Stimulated activated CD4-positive, alpha-beta T cell treated with anti-CD3 and anti-CD28 coated beads, Interleukin-2, amount 100 ng/mL, for 4 hours (primary cell): Measurements from ENCODE around the gene PRDX5.

ENCODE experiments used
- DNase-seq: peaks from one replicate; pipeline ENCODE4 v3.0.0-alpha.2; 2020; ENCODE audit warnings: low read depth

PRDX5 gene

DNA sequence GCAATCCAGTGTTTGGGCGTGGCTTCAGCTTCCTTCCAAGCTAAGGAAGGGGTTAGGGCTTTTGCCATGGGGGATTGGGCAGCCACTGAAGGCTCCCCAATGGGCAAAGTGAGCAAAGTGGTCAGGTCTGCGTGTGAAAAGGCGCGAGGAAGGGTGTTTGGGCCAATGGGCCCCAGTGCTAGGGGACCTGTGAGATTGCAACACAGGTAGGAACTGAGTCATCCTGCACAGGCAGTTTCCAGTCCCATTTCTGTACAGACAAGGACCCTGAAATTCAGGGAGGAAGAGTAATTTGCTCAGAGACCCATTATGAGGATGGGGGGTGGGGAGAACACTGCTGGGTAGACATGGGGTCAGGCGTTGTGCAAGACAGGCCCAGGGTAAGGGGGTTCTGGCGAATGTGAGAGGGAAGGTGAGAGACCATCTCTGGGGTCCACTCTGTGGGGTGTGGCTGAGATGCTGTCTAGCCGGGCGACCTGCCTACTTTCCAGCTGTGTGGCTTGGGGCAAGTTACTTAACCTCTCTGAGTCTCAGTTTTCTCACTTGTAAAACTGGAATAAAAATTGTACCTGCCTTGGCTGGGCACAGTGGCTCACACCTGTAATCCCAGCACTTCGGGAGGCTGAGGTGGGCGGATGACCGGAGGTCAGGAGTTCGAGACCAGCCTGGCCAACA is 29.4 kb downstream of the PRDX5 start:
- no peak for DNase-seq

DNA sequence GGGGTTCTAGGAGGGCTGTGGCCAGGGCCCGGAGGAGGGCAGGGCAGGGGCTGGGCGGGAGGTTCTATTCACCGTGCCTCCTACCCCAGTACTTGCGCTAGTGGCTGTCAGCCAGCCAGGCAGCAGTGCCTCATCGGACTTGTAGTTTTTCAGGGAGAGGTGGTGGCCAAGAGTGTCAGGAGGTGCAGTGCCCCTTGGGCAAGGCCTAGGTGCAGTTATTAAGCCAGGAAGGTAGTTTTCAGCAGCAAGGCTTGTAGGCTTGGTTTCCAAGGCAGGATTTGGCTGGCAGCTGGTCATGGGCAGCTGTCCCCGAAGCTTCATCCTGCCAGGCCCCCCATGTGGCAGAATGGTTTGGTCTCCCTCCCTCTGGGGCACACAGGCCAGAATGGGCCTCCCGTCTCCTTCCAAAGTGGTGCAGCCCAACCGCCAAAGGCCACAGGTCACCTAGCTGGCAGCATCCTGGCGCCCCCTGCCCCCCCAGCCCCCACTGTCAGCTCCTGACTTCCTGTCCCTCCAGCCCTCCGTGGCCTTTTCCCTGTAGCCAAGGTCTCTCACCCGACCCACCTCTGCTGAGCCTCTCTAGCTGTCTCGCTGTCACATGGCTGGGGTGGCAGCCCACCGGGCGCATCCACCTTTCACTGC is 30.6 kb downstream of the PRDX5 start:
- no peak for DNase-seq

DNA sequence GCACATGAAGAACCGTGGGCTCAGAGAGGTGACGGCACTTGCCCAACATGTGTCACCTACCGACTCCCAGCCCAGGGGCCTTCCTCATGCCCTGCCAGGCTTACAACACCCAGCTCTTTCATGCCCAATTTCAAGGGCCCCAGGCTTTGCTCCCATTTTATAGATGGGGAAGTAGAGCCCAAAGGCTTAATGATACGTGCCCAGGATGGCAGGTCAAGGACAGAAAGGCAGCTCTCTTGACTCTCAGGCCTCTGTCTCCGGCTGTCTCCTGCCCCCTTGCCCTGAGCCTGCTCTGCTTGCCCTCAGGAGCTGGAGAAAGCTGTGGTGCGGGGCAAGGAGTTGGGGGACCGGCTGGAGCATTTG is 31.1 kb downstream of the PRDX5 start:
- no peak for DNase-seq

GRCh38 chr11:64349404-64349803 is 31.5 kb downstream of the PRDX5 start:
- DNase-seq, result no peak

DNA sequence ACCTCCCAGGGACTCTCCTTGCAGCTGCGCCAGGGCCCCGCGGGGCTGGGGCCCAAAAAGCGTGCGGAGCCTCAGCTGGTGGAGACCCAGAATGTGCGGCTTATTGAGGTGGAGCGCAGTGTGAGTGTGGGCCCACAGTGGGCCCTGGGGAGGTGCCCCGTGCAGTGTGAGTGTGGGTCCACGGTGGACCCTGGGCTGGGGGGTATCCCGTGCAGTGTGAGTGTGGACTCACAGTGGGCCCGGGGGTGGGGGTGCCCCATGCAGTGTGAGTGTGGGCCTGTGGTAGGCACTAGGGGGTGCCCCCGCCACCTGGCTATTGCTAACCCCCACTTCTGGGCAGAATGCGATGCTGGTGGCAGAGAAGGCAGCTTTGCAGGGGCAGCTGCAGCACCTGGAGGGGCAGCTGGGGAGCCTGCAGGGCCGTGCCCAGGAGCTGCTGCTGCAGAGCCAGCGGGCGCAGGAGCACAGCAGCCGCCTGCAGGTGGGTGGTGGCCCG is 33.3 kb downstream of the PRDX5 start:
- DNase-seq, result no peak

DNA sequence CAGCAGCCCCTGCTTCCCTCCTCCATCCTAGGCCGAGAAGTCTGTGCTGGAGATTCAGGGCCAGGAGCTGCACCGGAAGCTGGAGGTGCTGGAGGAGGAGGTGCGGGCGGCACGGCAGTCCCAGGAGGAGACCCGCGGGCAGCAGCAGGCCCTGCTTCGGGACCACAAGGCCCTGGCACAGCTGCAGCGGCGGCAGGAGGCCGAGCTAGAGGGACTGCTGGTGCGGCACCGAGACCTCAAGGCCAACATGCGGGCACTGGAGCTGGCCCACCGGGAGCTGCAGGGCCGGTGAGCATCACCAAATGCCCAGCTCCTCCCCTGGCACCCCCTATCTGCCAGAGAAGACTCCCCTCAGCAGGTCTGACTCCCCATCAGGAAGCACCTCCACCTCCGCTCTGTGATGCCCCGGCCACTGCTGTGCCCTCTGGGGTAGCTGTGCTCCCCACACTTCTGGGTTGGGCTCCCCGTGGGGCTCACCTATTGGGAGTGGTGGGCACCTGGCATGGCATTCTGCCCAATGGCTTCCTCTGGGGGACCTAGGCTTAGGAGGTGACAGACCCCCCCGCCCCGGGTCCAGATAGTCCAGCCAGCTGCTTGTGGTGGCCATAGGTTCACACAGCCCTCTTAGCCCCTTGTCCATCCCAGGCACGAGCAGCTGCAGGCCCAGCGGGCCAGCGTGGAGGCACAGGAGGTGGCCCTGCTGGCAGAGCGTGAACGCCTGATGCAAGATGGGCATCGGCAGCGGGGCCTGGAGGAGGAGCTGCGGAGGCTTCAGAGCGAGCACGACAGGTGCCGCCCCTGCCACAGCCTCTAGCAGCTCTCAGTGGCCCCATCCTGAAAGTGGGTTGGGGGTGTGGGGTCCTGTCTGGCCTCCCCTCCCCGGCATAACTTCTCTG is 34.4 kb downstream of the PRDX5 start:
- DNase-seq, result no peak

DNA sequence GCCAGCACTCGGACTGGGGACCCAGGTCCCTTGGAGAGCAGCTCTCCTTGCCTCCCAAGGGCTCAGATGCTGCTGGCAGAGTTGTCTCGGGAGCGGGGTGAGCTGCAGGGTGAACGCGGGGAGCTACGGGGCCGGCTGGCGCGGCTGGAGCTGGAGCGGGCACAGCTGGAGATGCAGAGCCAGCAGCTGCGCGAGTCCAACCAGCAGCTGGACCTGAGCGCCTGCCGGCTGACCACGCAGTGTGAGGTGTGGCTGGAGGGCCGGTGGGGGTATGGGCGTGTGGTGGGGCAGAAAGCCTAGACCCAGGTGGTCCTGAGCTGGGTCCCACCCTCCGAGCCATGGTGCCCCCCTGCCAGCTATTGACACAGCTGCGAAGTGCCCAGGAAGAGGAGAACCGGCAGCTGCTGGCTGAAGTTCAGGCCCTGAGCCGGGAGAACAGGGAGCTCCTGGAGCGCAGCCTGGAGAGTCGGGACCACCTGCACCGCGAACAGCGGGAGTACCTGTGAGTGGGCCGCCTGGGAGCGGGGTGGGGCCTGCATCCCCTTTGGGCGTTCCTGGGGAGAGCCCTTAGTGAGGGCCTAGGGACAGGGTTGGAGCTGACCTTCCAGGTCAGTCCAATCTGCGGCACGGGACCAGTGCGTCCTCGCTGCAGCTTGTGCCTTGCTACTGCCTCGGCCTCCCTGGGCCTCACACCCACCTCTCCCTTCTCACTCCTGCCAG is 35.2 kb downstream of the PRDX5 start:
- DNase-seq, result no peak

- DNase-seq, result no peak
Observed at GRCh38 chr11:64353715-64354506, 36.0 kb downstream of the PRDX5 start.

DNA sequence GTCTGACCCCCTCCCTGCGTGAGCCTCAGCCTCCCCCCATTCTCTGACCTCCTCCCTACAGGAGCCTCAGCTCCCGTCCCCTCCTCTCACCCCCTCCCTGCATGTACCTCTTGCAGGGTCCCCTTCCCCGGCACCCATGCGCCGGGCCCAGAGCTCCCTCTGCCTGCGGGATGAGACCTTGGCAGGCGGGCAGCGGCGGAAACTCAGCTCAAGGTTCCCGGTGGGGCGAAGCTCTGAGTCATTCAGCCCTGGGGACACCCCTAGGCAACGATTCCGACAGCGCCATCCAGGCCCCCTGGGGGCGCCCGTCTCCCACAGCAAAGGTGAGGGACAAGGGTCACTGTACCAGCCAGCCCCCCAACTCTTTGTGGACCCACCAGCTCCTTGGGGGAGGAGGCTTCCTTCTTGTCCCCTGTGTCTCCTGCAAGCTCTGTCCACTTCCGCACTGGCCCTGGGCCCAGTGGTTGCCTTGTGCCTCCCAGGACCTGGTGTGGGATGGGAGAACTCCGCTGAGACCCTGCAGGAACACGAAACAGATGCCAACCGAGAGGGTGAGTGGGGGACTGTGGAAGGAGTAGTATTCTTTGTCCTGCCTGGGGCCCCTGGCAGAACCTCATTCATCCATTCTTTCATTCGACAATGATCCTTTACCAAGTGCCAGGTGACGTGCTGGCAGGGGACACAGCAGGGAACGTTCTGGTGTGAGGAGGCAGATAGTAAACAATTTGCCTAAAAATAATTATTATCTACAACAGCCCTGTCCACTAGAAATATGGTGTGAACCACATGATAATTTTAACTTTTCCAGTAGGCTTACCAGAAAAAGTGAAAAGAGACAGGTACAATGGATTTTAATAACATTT is 37.4 kb downstream of the PRDX5 start:
- no peak for DNase-seq

DNA sequence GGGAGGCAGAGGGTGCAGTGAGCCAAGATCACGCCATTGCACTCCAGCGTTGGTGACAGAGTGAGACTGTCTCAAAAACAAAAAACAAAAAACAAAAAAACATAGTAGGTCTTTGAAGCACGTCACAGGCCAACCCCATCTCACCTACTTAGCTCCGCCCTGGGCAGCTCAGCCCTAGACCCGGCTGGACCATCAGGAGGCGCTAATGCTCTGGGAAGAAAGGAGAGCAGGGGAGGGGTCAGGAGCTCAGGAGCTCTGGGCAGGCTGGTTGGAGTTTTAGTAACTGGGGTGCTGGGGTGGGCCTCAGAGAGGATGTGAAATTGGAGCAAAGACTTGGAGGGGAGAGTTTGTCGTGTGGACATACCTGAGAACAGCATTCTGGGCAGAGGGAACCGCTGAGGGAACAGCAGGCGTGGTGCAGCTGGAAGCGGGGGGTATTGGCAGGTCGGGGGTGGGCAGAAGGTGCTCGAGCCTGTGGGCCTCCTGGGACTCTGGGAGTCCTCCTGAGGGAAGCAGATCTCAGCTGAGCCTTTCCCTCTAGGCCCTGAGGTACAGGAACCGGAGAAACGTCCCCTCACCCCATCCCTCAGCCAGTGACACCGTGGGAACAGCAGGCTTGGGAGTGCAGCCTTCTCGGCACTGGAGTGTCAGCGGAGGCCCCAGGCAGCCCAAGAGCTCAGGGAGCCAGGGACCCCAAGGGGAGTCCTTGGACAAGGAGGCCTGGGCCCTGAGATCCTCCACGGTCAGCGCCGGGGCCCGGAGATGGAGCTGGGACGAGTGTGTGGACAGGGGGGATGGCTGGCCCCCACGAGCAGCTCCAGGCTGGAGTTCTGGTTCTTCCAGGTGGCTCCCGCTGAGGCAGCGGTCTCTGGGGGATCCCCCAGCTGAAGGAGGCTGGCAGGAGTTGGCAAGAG is 38.8 kb downstream of the PRDX5 start:
- no peak for DNase-seq

- no peak for DNase-seq
Observed at GRCh38 chr11:64357446-64357845, 39.5 kb downstream of the PRDX5 start.

DNA sequence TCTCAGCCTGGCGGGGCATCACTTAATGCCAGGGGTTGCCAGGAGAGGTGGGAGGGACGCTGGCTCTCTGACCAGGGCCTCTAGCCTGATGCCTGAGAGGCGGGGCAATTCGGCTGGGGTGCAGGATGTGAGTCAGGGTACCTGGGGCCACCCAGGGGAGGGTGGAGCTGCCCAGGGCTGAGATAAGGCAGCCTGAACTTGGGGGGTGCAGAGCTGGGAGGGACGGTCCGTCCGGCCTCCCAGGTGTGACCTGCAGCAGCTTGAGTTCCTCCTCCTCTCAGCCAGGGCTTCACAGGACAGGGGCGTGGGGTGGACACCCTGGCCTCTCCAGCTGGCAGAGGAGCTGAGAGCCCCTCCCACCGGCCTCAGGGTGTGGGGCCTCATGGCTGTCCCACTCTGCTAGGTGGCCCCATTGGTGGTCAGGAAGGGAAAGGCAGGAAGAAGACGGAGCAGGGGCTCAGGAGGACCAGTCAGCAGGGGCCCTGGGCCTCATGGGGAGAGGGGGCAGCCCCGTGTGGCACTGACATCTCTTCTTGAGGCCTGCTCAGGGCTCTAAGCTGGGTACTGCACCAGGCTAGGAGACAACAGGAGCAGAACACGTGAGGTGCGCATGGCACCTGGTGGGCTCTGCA is 40.1 kb downstream of the PRDX5 start:
- DNase-seq, result no peak

DNA sequence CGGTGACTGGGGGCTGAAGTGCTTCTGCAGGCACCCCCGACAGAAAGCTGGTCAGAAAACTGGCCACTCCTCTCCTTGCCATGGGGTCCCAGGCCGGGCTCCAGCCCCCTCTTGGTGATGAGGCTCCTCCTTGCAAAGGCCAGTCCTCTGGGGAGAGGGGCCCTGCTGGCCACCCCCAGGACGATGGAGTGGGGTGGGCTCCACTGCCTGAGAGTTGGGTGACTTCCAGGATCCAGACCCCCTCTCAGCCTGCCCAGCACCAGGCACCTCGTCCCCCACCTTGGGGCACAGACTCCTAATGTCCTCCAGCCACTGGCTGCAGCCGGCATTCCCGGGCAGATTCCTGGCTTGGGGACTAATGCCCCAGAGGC is 40.6 kb downstream of the PRDX5 start:
- DNase-seq, result no peak

- DNase-seq, result no peak
Observed at GRCh38 chr11:64358907-64359711, 41.2 kb downstream of the PRDX5 start, which contains the start of gene RPS6KA4. RPS6KA4 (plus strand) TSS chr11:64359162; CDS start chr11:64359236, 74 bp downstream.

DNA sequence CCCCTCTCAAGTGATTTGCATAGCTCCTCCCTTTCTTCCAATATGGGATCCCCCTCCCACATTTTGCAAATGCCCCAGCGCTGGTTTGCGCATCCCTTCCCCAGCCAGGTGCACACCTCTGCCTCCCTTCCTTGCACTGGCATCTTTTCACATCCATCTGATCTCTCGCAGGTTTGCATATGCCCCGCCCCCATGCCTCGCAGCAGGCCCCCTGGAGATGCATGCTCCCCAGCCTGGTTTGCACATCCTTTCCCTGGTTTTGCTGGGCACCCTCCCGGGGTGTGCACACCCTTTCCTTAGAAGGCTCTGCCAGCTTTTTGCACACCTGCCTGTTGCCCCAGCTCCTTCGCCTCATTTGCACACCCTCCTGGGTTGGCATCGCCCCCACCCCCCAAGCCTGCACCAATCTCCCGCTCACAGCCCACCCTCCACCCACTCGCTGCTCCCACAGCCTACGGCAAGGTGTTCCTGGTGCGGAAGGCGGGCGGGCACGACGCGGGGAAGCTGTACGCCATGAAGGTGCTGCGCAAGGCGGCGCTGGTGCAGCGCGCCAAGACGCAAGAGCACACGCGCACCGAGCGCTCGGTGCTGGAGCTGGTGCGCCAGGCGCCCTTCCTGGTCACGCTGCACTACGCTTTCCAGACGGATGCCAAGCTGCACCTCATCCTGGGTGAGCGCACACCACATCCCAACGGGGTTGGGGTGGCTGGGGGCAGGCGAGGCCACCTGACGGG is 42.0 kb downstream of the PRDX5 start:
- no peak for DNase-seq

GRCh38 chr11:64360448-64360921 is 42.6 kb downstream of the PRDX5 start:
- DNase-seq, result no peak

- no peak for DNase-seq
Observed at GRCh38 chr11:64361659-64362058, 43.7 kb downstream of the PRDX5 start.
